Kidney epithelial cell (primary cell): ENCODE data around the gene REXO1. TPM values are rescaled to one million over a fixed set of nuclear protein-coding genes. Genes with fewer than 3 reads are reported as not detected.
"Not testable (repeated sequence)": the region's sequence is repeated elsewhere in the genome, so short reads cannot be mapped to it uniquely, and the experiment has no call there.

ENCODE experiments used
- DNase-seq: peaks from one replicate; pipeline ENCODE4 v3.0.0-alpha.2; 2010; ENCODE audit warnings: low read depth
- H3K27me3 ChIP-seq: 2 replicates; pipeline ENCODE4 v1.6.0; 2011; ENCODE audit warnings: low read length; ENCODE audit not compliant: control insufficient read depth, insufficient read depth
- H3K36me3 ChIP-seq: 2 replicates; pipeline ENCODE4 v1.5.1; 2011; ENCODE audit warnings: low read length; ENCODE audit not compliant: control insufficient read depth, insufficient read depth
- H3K4me3 ChIP-seq: 2 replicates; pipeline ENCODE4 v1.5.1; 2011; ENCODE audit warnings: low read depth, mild to moderate bottlenecking, control low read depth, low read length
- CTCF ChIP-seq: IDR thresholded peaks from 2 replicates; pipeline ENCODE4 v1.5.1; 2011; ENCODE audit warnings: mild to moderate bottlenecking, moderate library complexity, low read length, control low read depth, inconsistent platforms; ENCODE audit not compliant: insufficient read depth, poor library complexity, severe bottlenecking
- total RNA-seq: library from RNA; depleted of rRNA; stranded (reverse); fragments of >200 nt; gene quantifications from 2 replicates; pipeline ENCODE4 v1.2.3, GENCODE V29; 2015

Gene REXO1
- total RNA-seq, 1 donor from 2014 or later = 18.8 TPM

- DNase-seq = no peak
- Histone ChIP-seq H3K36me3 (no peaks in the 10 kb centered on the region), H3K4me3 (peak overlapping the region; percentile 76), H3K27me3 (no peaks in the 10 kb centered on the region)
- TF ChIP-seq CTCF = no peak
Observed at GRCh38 chr19:1884719-1885334, 36.5 kb upstream of the REXO1 start.

- Histone ChIP-seq H3K27me3 (no peaks in the 10 kb centered on the region), H3K36me3 (no peaks in the 10 kb centered on the region), H3K4me3 (peak overlapping the region; percentile 76)
- DNase-seq = no peak
- no peak for TF ChIP-seq CTCF
Observed at GRCh38 chr19:1884291-1884718, 36.0 kb upstream of the REXO1 start.

GRCh38 chr19:1883784-1884183, 35.5 kb upstream of the REXO1 start:
- Histone ChIP-seq H3K4me3 (no peak overlapping the region), H3K27me3 (no peaks in the 10 kb centered on the region), H3K36me3 (no peaks in the 10 kb centered on the region)
- no peak for TF ChIP-seq CTCF
- no peak for DNase-seq

- no peak overlapping the region for H3K4me3 ChIP-seq
- no peaks in the 10 kb centered on the region for H3K36me3 ChIP-seq
Observed at GRCh38 chr19:1882786-1883692, 34.8 kb upstream of the REXO1 start.

GRCh38 chr19:1882089-1882785, 34.0 kb upstream of the REXO1 start:
- Histone ChIP-seq H3K4me3 (no peak overlapping the region), H3K36me3 (no peaks in the 10 kb centered on the region), H3K27me3 (no peaks in the 10 kb centered on the region)
- DNase-seq = no peak
- TF ChIP-seq CTCF = no peak

More at GRCh38 chr19:1882786-1883692, 34.8 kb upstream of the REXO1 start:
- H3K27me3 ChIP-seq = no peaks in the 10 kb centered on the region
- DNase-seq = no peak
- no peak for TF ChIP-seq CTCF

GRCh38 chr19:1881393-1882088, 33.3 kb upstream of the REXO1 start:
- H3K36me3 ChIP-seq, H3K4me3 ChIP-seq, H3K27me3 ChIP-seq, DNase-seq: not testable (repeated sequence)
